Measurements from ENCODE around the gene TOR3A.

DNA sequence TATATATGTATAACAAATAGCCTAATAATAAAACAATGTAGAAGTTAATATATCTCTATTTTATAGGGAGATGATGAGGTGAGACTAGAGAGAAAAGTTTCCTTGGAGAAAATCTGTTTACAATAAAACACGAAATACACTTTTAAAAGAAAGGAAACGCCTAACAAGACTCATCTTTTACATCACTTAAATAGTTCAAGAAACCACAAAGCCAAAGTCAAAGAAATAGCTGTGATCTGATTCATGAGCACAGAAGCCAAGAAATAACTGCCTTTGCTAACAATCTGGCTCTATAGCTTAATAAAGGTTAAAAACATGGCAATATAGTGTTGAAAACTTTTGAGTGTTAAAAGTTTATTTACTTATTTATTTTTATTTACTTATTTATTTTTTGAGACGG, 61.5 kb downstream of the TOR3A start:
- no peak for TF ChIP-seq POLR2A (IDR thresholded peaks at IDR 0.05)
- TF ChIP-seq, protein P1, sequence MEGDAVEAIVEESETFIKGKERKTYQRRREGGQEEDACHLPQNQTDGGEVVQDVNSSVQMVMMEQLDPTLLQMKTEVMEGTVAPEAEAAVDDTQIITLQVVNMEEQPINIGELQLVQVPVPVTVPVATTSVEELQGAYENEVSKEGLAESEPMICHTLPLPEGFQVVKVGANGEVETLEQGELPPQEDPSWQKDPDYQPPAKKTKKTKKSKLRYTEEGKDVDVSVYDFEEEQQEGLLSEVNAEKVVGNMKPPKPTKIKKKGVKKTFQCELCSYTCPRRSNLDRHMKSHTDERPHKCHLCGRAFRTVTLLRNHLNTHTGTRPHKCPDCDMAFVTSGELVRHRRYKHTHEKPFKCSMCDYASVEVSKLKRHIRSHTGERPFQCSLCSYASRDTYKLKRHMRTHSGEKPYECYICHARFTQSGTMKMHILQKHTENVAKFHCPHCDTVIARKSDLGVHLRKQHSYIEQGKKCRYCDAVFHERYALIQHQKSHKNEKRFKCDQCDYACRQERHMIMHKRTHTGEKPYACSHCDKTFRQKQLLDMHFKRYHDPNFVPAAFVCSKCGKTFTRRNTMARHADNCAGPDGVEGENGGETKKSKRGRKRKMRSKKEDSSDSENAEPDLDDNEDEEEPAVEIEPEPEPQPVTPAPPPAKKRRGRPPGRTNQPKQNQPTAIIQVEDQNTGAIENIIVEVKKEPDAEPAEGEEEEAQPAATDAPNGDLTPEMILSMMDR (IDR thresholded peaks at IDR 0.05) = no peak

Measured in testis (tissue), 2 donors.